Tibial nerve (tissue), 4 donors: ENCODE data around the gene RPRD2. TPM values are rescaled to one million over a fixed set of nuclear protein-coding genes. Genes with fewer than 3 reads are reported as not detected.

Experiments used
- DNase-seq, 2 donors: peaks; one replicate each; pipeline ENCODE4 v3.0.0-alpha.2; 2019; ENCODE audit warnings: low spot score in 2 of 2
- H3K27ac ChIP-seq, 4 donors: fragments of 200-600 bp; sonication (generic) in 3 of 4; one replicate each; pipeline ENCODE4 v1.5.1; 2017 to 2019; ENCODE audit warnings: mild to moderate bottlenecking in 1 of 4
- H3K27me3 ChIP-seq, 2 donors: fragments of 200-600 bp; sonication (generic) in 1 of 2; one replicate each; pipeline versions ENCODE4 v1.5.1 to v1.6.0; 2017 to 2019
- H3K36me3 ChIP-seq, 3 donors: fragments of 200-600 bp; sonication (generic); one replicate each; pipeline ENCODE4 v1.5.1; 2018 to 2019
- H3K4me1 ChIP-seq, 4 donors: fragments of 200-600 bp; sonication (generic) in 3 of 4; one replicate each; pipeline ENCODE4 v1.5.1; 2017 to 2019
- H3K4me3 ChIP-seq, 4 donors: fragments of 200-600 bp; sonication (generic) in 3 of 4; one replicate each; pipeline ENCODE4 v1.5.1; 2017 to 2019; ENCODE audit warnings: mild to moderate bottlenecking in 1 of 4, moderate library complexity in 1 of 4
- H3K9me3 ChIP-seq, 4 donors: fragments of 200-600 bp; sonication (generic) in 3 of 4; one replicate each; pipeline ENCODE4 v1.5.1; 2017 to 2019
- CTCF ChIP-seq, 5 experiments: fragments of 200-600 bp in 3 of 5; fragments of 450-650 bp in 2 of 5; sonication (generic) in 3 of 5; IDR thresholded peaks; one replicate each; pipeline ENCODE4 v1.5.1; 2016 to 2019; ENCODE audit warnings: antibody characterized with exemption in 5 of 5, mild to moderate bottlenecking in 3 of 5, moderate library complexity in 2 of 5
- EP300 ChIP-seq, 2 donors: sonication (generic); formaldehyde crosslinking; IDR thresholded peaks; one replicate each; pipeline ENCODE4 v1.6.1; 2017; ENCODE audit warnings: antibody characterized with exemption in 2 of 2, mild to moderate bottlenecking in 1 of 2
- POLR2A ChIP-seq, 2 donors: fragments of 450-650 bp; IDR thresholded peaks; one replicate each; pipeline ENCODE4 v1.6.1; 2017; ENCODE audit warnings: antibody characterized with exemption in 2 of 2, mild to moderate bottlenecking in 2 of 2, moderate library complexity in 2 of 2
- WGBS, 2 donors: methylation state at CpG; one replicate each; pipeline ENCODE4 v1.1.5; 2018; 5-methylcytosine and 5-hydroxymethylcytosine counted together
- total RNA-seq, 4 donors: library from RNA; depleted of rRNA; stranded (reverse); fragments of >200 nt; gene quantifications; one replicate each; pipeline ENCODE4 v1.1.0, GENCODE V29; 2016

The RPRD2 gene
- total RNA-seq, 4 donors from 2014 or later: 16.2 to 27.6 (median 24.8) TPM

GRCh38 chr1:150508982-150509381 is 145.0 kb downstream of the RPRD2 start:
- H3K9me3 ChIP-seq: no peaks in the 10 kb centered on the region
- TF ChIP-seq POLR2A (IDR thresholded peaks at IDR 0.05) (no peak), CTCF (IDR thresholded peaks at IDR 0.05) (no peak), EP300 (IDR thresholded peaks at IDR 0.05) (no peak)
- no peak for DNase-seq
- 69 to 72% methylated on average over 4 of the region's 4 CpGs for WGBS, 2 donors
- H3K4me3 ChIP-seq: peak overlapping the region in 1 of 4 donors; percentile 35
- H3K36me3 ChIP-seq: peaks cover 0 to 86% (median 0%) of the 10 kb centered on the region in 3 donors
- peaks cover 0 to 23% (median 2%) of the 10 kb centered on the region in 4 donors for H3K4me1 ChIP-seq
- H3K27ac ChIP-seq: peak overlapping the region in 2 of 4 donors; percentile 62 to 73
- H3K27me3 ChIP-seq: no peaks in the 10 kb centered on the region

- WGBS, 2 donors: 85 to 92% methylated on average over 12 of the region's 12 CpGs
Observed at GRCh38 chr1:150511551-150511950, 147.6 kb downstream of the RPRD2 start.

GRCh38 chr1:150511985-150512660 is 148.2 kb downstream of the RPRD2 start:
- Histone ChIP-seq H3K4me3 (no peak overlapping the region), H3K27me3 (no peaks in the 10 kb centered on the region), H3K9me3 (no peaks in the 10 kb centered on the region), H3K36me3 (peaks cover 0 to 55% (median 0%) of the 10 kb centered on the region in 3 donors), H3K4me1 (peaks cover 0 to 43% (median 11%) of the 10 kb centered on the region in 4 donors), H3K27ac (no peak overlapping the region)
- no peak for DNase-seq
- WGBS, 2 donors: 84 to 86% methylated on average over 17 of the region's 17 CpGs
- TF ChIP-seq CTCF (IDR thresholded peaks at IDR 0.05) (no peak), POLR2A (IDR thresholded peaks at IDR 0.05) (no peak), EP300 (IDR thresholded peaks at IDR 0.05) (no peak)

More at GRCh38 chr1:150511551-150511950, 147.6 kb downstream of the RPRD2 start:
- H3K9me3 ChIP-seq: no peaks in the 10 kb centered on the region
- H3K27me3 ChIP-seq: no peaks in the 10 kb centered on the region
- H3K4me3 ChIP-seq: no peak overlapping the region
- TF ChIP-seq POLR2A (IDR thresholded peaks at IDR 0.05) (no peak), EP300 (IDR thresholded peaks at IDR 0.05) (no peak), CTCF (IDR thresholded peaks at IDR 0.05) (no peak)
- peaks cover 0 to 38% (median 10%) of the 10 kb centered on the region in 4 donors for H3K4me1 ChIP-seq
- peaks cover 0 to 61% (median 0%) of the 10 kb centered on the region in 3 donors for H3K36me3 ChIP-seq
- H3K27ac ChIP-seq: no peak overlapping the region
- DNase-seq: no peak

GRCh38 chr1:150512846-150513245 is 148.9 kb downstream of the RPRD2 start:
- Histone ChIP-seq H3K27ac (no peak overlapping the region), H3K27me3 (no peaks in the 10 kb centered on the region), H3K4me3 (no peak overlapping the region), H3K36me3 (peaks cover 0 to 53% (median 0%) of the 10 kb centered on the region in 3 donors), H3K4me1 (peaks cover 0 to 39% (median 9%) of the 10 kb centered on the region in 4 donors), H3K9me3 (no peaks in the 10 kb centered on the region)
- 57 to 60% methylated on average over 2 of the region's 2 CpGs for WGBS, 2 donors
- TF ChIP-seq CTCF (IDR thresholded peaks at IDR 0.05): no peak
- no peak for TF ChIP-seq EP300 (IDR thresholded peaks at IDR 0.05)
- no peak for TF ChIP-seq POLR2A (IDR thresholded peaks at IDR 0.05)
- no peak for DNase-seq

GRCh38 chr1:150513351-150513791 is 149.4 kb downstream of the RPRD2 start:
- TF ChIP-seq POLR2A (IDR thresholded peaks at IDR 0.05): no peak
- TF ChIP-seq CTCF (IDR thresholded peaks at IDR 0.05): no peak
- no peak for TF ChIP-seq EP300 (IDR thresholded peaks at IDR 0.05)
- Histone ChIP-seq H3K4me3 (no peak overlapping the region), H3K27me3 (no peaks in the 10 kb centered on the region), H3K9me3 (no peaks in the 10 kb centered on the region), H3K27ac (no peak overlapping the region), H3K4me1 (peaks cover 0 to 33% (median 9%) of the 10 kb centered on the region in 4 donors), H3K36me3 (peaks cover 0 to 51% (median 0%) of the 10 kb centered on the region in 3 donors)
- DNase-seq: no peak
- WGBS, 2 donors: 85 to 86% methylated on average over 7 of the region's 7 CpGs
